GM21423 (cell line): ENCODE results near the gene SOX2.

Experiments used
- ATAC-seq: cut with Tn5 transposase; IDR thresholded peaks from one replicate; pipeline ENCODE4 v1.9.1; 2021; ENCODE audit warnings: mild to moderate bottlenecking, moderate library complexity; ENCODE audit not compliant: unreplicated experiment

The SOX2 gene

DNA sequence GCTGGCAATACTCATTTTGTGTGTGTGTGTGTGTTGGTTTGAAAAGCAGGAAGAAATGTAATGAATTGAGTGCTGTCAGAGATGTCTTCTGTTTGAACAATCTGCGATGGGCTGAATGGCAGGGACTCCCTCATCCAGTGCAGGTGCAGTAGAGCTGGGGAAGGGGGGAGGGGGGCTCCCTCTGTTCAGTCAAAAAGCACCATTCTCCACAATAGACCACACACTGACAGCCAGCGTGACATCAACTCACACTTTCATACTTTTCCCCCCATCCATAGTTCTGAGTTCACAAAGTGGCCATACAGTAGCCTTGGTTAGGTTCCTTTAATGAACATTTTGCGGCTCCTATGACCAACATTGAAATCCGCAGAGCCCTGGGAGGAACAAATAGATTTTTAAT, 10.4 kb downstream of the SOX2 start:
- no peak for ATAC-seq

DNA sequence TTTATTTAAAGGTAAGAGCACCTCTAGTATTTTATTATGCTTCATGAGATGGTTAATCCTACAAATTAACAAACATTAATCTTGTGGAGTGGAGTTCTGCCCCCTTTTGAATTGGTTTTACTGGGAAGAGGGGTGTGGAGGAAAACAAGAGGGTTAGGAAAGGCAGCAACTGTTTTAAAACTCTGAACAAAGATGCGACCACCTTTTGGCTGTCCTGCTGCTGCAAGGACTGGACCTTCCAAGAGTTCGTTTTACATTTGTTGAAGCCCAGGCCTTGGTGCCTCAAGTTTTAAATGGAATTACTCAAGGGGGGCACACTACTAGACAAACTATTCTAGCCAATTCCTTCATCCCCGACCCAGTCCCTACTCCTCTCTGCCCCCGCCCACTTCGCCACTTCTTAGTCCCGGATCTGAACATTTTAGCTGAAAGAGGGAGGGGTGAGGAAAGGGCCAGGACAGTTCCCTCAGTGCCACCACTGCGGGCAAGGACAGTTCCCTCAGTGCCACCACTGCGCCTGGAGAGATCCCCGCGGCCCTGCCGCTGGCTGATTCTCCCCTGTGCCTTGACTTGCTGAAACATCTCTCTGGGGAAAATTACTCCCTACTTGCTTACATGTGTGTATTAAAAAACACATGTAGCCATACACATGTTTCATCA, 11.2 kb downstream of the SOX2 start:
- ATAC-seq, result no peak

DNA sequence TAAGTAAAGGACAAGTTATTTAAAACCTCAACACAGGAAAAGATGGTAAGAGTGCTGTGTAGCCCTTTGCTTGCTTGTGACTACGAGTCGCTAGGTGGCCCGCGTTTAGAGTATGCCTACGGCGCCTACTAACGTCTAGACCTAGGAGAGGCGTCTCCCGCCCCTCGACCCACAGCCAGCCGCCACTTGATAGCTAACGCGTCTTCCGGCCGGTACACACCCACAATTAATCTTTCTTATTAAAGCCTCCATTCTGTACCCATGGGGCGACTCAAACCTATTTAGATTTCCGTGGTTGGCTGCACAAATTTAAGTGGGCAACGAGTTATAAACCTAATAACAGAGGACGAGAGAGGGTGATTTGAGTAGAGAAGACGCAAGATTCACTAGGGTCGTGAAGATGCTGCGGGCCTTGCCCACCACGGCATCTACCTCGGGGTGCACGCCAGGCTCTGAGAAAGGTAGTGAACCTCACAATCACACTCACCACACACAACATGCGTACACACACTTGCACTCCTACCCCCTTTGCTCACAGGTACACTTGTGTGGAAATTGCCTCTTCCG, 12.0 kb downstream of the SOX2 start:
- no peak for ATAC-seq

DNA sequence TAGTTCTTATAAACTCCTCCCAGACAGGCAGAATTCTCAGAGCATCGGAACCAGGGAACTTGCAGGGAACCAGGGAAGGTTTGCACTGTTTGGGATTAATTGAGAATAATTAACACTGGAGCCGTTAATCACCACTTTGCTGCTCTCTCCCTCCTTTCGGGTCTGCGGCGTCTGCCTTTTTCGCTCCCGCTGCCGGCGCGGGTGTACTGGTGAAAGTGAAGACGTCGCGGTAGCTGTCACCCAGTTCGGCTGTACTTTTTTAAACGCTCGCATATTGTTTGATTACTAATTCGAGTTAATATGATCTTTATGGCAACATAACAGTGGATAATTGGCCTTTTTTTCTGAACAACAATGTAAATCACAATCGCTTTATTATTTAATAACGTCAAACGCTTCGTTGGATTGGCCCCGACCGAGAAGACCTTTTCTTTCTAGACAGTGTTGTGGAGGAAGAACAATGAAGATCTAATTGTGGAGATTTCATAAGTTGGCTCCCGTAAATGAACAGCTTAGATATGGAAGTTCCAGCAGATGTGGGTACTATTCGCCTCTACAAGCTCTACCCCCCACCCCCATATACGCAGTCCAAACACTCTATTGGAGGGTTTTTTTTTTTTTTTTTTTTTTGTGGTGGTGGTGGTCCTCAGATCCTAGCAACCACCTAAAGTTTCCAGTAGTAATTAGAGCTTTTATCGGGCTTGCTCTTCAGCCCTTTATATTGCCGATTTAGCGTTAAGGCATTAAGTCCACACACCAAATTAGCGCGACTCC, 12.7 kb downstream of the SOX2 start:
- no peak for ATAC-seq

DNA sequence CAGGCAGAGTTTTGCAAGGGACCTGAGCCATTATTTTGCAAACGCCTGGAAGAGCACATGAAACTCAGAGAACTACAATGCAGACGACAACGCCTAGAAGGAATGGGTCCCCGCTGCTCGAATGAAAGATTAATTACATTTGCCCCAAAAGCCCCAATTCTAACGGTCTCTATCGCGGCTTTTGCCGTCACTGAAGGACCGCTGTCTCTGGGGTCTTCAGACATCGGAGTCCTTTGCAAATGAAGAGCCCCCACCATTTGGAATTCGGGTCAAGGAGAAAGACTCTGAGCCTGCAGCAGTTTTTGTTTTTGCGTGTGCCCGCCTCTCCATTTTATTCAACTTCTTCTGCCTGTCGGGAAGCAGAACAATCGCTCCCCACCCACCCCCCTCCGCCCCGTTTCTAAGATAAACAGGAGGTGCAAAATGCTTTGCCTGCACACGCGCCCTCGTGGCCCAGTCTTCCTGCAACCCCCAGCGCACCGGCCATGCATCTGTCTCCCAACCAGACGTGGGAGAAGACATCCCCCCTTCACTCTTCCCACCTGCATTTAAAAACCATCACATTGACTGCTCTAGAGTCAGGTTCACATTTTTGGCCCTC, 13.5 kb downstream of the SOX2 start:
- ATAC-seq, result no peak

DNA sequence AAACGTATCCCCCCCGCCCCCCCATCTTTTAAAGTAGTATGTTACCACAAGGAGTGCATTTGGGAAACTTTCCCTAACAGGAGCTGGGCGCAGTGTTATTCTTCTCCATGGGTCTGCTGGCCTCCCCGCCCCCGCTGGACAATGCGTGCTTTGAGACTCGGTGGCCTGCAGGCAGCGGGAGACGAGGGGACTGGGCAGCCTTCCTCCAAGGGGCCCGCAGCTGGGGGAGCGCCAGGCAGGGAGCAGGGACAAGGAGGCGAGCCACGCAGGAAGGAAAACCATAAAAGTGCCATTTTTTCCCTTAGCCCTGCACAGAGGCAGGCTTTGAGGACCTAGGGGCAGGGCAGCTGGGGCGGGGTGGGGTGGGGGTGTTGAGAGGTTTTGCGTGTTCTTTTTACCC, 14.1 kb downstream of the SOX2 start:
- no peak for ATAC-seq

DNA sequence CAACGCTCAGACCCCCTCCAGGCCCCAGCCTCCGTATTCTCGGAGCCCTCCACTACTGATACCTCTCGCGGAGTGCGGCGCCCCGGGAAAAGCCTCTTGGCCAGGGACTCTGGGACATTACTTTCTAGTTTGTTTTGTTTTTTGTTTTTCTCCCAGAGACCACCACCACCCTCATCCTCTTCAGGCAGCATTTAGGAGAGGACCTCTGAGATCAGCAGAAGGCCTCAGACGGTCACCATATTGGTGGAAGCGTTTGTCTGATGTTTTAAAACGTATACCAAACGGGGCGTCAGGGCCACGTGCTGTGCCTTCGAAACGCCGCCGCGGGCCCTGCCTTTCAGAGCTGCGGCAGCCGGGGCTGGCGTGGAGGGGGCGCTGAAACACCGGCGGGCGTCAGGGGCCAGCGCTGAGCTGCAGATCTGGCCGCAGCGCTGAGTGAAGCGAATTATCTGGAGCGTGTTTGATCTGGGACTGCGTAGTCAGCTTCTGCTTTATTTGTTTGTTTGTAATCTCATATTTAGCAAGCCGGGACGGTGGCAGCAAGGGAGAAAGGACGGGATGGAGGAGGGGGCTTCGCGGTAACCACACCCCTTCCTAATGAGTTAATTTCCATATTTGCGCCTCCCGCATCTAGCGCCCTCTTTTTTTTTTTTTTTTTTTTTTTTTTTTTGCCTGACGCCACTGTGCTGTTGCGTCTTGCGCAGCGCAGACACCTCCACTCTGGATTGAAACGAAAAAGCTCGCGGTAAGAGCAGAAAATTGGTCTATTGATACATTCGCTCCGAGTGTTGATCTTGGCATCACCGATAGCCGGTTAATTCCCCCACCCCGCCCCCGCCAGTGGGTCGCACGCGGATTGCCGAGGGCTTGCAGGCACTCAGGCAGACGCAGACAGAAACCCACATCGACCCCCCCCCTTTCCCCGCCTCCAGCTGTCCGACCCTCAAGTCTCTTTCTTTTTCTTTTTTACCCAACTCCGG, 14.9 kb downstream of the SOX2 start:
- no peak for ATAC-seq

DNA sequence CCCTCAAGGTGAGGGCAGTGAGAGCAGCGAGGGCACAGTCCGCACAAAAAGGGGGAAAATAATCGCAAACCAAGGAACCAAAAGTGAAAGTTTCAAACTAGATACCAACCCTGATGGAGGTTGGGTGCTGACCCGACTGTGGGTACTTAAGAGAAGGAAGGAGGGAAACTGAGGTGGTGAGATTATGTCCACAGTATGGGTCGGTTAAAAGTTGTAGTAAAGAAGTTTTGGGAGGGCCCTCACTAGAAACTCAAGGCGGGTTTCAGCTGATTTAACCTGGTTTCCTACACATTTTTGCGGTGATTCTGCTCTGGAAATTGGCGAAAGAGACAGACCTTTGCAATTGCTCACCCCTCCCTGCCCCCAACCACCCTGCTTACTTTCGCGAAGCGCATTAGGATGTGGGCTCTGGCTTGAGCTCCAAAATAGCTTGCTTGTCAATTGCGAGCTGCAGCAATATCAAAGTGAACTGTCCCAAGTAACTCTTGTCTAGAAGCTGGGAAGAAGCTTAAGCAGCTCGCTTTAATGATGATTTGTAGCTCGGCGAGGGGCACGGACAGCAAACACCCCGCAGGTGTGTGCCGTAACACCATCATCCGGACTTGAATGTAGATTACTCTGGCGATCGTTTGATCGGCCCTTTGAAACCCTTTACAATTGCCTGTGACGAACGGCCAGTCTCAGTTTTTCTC, 15.8 kb downstream of the SOX2 start:
- ATAC-seq, result no peak

DNA sequence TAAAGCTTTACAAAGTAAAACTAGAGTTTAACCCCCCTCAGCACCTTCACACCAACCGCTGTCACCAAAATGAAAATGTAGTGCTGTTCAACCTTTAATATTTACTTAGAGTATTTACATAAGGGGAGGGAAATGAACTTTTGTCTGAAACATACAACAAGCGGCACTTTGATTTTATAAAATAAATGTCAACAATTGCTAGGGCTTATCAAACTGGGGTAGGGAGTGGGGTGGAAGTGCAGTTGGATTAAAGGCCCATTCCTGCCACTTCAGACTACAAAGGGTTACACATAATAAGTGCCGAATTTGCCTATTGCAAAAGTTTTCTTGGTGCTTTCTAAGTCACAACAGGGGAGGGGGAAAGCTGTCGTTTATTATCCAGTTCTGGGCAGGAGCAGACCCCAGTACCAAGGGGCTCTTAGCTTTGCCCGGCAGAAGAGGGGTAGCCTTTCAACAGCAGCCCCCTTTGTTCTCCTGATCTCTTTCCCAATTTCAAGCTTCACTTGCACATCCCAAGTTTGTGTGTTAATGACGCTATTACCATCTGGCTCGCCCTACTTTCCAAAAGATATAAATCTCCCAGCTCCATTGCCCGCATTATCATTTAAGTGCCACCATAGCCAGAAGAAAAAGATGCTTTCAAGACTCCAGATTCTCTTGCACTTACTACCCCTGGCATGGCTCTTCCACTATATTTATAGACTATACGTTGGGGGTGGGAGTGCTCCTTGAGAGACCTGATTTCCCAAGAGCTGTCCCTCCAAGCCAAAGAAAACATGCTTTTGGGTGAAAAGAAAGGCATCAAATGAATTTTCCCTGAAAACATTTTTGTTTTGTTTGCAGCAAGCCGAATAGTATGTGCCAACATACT, 17.0 kb downstream of the SOX2 start:
- ATAC-seq, result no peak

DNA sequence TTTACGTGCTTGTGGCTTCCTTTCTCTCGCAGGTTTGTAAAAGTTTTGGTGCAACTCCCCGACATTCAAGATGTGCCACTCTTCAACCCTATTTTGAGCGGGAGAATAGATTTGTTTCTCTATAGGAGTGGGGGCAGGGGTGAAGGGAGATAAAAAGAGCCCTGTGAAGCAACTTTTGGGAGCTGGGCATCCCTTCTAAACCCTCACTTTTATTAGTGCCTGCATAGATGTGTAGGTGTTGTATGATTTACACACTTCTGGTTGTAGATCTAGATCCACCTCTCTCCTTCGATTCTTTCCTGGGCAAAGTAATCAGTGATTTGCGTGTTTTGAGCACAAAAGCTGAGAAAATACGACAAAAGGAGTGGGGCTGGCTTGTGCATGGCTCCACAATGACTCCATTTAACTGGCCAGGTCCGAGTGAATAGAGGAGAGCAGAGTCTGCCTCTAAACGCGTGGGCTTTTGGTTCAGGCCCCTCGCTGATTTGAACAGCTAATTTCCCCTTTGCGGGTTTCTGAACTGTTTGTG, 17.7 kb downstream of the SOX2 start:
- ATAC-seq, result no peak

DNA sequence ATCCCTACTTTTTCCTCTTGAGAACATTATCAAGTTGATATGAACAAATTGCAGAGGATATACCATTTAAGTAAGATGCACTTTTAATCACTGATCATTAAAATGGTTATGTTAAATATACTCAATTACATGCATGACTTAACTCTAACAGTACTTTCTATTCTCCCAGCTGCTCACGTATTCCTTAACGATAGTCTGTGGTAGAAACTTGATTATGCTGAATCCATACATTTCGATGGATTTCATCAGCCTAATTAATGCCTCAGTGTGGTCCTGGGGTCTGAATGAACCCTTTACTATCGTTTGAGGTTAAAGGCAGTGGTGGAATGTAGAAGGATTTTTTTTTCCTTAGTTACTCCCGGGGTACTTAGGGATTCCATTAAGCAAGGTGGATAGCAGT, 18.6 kb downstream of the SOX2 start:
- no peak for ATAC-seq

DNA sequence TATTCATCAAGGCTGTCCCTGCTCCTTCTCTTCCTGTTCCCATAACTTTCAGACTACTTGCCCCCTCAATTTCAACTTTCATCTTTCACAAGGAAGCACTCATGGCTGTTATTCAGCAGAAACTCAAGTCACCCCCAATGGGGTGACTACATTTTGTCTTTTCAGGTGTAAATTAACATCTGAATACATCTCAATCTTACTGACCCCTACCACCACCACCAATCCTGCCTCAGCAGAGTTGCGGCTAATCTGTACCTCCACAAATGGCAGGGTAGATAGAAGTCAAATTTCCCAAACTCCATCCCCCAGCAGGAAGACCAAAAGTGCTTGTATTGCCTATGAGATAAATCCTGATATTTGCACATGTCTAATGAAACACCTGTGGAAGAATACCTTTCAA, 19.2 kb downstream of the SOX2 start:
- no peak for ATAC-seq

DNA sequence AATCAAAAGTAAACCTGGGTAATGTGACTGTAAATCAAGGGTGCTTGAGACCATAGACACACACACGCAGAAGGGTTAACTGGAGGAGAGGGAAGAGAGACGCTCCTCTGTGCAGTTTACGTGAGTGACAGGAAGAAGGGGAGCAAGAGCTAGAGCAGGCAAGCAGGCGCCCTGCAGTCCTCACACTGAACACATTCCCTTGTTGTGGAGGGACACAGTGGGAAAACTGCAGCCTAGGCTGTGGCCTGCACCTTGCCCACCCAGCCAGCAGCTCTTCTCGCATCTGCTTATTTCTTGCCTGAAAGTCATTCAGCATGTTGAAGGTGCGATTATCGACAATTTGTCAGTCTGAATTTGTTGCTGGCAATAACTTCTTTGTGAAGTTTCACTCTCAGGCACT, 24.2 kb downstream of the SOX2 start:
- ATAC-seq, result no peak

DNA sequence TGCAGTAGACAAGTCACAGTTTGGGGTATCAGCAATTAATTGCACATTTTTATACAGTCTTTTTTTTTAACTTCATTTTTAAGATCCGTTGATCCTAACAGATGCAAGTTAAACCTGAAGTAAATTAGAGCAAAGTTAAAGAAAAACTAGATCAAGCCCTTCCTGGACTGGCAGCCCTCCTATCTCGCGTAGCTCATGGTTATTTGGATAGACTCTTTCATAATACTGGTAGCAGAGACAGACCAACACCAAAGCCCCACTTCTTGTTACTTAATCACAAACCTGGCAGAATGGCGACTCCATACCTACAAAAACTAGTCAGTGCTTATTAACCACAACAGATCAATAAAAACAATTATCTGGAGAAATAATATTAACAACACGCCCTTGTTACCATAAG, 26.8 kb downstream of the SOX2 start:
- ATAC-seq, result no peak

DNA sequence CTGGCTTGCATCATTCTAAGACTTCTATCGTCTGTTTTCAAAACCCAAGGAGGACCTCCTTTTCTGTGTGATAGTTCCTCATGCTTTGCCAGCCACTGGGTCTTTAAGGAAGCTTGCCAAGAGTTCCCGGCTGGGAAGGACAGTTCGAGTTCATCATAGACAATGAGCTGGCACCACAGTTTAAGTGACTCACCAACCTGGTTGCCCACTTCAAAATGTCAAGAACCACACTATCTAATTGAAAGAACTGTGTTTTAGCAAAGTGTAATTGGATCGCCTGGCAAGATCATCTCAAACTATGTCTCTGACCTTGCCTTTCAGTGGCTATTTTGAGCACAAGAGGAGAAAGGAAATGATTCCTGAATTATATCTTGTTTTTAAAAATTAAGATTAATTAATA, 27.9 kb downstream of the SOX2 start:
- no peak for ATAC-seq

DNA sequence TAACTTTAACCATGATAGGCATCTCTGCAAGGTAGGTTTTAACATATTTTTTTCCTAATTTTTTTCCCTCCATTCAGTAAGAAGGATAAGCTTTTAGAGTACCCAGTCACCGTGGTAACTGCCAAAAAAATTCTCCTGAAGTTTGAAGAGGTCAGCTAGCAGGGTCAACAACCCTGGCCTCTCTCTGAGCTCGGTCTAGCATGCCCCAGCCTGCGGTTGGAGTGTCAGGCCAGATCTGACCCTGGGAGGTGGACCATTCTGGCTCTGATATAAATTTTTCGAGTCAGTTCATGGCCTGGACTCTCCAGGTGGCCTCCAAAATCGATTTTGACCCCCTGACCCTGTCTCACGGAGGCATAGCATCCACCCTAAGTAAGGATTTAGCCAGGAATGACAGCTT, 29.7 kb downstream of the SOX2 start:
- no peak for ATAC-seq

DNA sequence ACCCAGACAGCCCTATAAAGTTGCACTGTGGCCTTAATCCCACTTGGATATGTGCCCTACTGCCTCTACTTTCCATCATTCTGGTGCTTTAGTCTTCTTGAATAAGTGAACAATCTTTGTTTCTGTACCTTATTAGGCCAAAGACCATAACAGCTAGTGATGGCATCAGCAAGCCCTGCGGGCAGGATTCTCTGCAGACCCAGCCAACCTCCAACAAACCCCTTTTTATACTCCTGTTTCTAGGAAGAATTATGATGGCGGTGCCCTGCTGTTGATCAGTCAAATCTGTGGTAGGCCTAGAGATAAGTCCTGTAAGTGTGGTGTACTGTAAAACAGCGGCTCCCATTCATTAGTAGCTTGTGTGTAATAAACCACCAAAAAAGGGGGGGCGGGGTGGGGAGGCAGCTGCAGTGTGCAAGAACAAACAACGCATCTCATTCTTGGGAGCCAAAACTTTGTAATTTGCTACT, 40.5 kb downstream of the SOX2 start:
- ATAC-seq, result no peak

DNA sequence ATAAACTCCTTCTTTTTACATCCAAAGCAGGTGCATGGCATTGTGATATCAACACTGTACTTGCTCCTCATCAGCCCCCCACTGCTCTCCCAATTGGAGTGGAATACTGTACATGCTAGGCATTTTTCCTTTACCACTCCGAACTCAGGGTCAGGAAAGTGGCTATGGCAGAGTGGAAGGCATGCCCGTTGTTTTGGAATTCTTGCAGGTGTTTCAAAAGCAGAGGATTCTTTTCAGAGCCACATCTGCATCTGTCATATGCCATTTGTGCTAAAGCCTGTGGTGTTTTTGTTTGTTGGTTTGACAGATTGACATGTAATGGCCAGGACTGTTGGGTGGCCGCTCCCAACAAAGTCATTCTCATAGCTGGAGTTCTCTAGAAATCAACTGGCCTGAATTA, 41.7 kb downstream of the SOX2 start:
- no peak for ATAC-seq

DNA sequence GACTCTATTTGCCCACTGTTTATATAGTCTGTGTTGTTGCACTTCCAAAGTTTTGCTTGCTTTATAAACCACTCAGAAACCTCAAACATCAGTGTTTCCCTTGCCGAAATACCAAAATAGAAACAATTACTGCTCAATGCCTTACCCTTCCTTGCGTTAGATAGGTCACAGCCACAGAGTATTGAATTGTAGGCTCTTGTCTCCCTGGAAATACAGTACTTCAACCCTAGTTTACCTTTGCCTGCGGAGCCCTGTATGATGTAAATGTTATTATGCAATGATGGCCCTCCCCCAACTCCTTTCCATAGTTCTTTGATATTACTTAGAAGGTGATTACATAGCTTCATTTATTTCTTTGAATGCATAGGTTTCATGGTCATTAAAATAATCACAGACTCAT, 44.2 kb downstream of the SOX2 start:
- no peak for ATAC-seq
